Omental fat pad (tissue), 4 donors: Measurements from ENCODE around the gene RAPGEF6. TPM values are rescaled to one million over a fixed set of nuclear protein-coding genes. Genes with fewer than 3 reads are reported as not detected.

Experiments used
- ATAC-seq: fragments of 150-250 bp; one replicate; pipeline ENCODE4 v1.9.1; 2016; ENCODE audit warnings: mild to moderate bottlenecking, moderate library complexity; ENCODE audit not compliant: low FRiP score
- DNase-seq: peaks from one replicate; pipeline ENCODE4 v3.0.0-alpha.2; 2019; ENCODE audit warnings: low spot score
- CTCF ChIP-seq, 3 donors: fragments of 450-650 bp; IDR thresholded peaks; one replicate each; pipeline ENCODE4 v1.5.1; 2016 to 2017; ENCODE audit warnings: antibody characterized with exemption in 3 of 3, mild to moderate bottlenecking in 3 of 3, moderate library complexity in 2 of 3
- total RNA-seq, 4 donors: library from RNA; depleted of rRNA; stranded (reverse); fragments of >200 nt; gene quantifications; one replicate each; pipeline ENCODE4 v1.1.0, GENCODE V29; 2016

RAPGEF6 gene
- total RNA-seq, 4 donors from 2014 or later = 14.7 to 31.5 (median 24.2) TPM

GRCh38 chr5:131523500-131524185 lies 111.4 kb downstream of the RAPGEF6 start:
- no peak for TF ChIP-seq CTCF (IDR thresholded peaks at IDR 0.05)
- ATAC-seq (no peak), DNase-seq (no peak)

- DNase-seq = no peak
- no peak for ATAC-seq
- TF ChIP-seq CTCF (IDR thresholded peaks at IDR 0.05) = no peak
Observed at GRCh38 chr5:131521252-131521651, 113.8 kb downstream of the RAPGEF6 start.

- DNase-seq = no peak
- no peak for ATAC-seq
- no peak for TF ChIP-seq CTCF (IDR thresholded peaks at IDR 0.05)
Observed at GRCh38 chr5:131515348-131515747, 119.7 kb downstream of the RAPGEF6 start.

- ATAC-seq (no peak), DNase-seq (no peak)
- TF ChIP-seq CTCF (IDR thresholded peaks at IDR 0.05) = no peak
Observed at GRCh38 chr5:131514316-131515283, 120.4 kb downstream of the RAPGEF6 start.

- ATAC-seq = no peak
- no peak for TF ChIP-seq CTCF (IDR thresholded peaks at IDR 0.05)
Observed at GRCh38 chr5:131513780-131514179, 121.2 kb downstream of the RAPGEF6 start.

GRCh38 chr5:131511934-131512333 lies 123.1 kb downstream of the RAPGEF6 start:
- no peak for TF ChIP-seq CTCF (IDR thresholded peaks at IDR 0.05)
- no peak for ATAC-seq

More at GRCh38 chr5:131513780-131514179, 121.2 kb downstream of the RAPGEF6 start:
- DNase-seq = no peak

More at GRCh38 chr5:131511934-131512333, 123.1 kb downstream of the RAPGEF6 start:
- DNase-seq = no peak
